OCI-LY1 (cell line): ENCODE results near the gene NCS1.

Source experiments
- H2AFZ ChIP-seq: fragments of 200-600 bp; sonication (generic), shearing (Covaris generic); 2 replicates; pipeline ENCODE4 v1.6.0; 2014; ENCODE audit warnings: antibody characterized with exemption, mild to moderate bottlenecking, low read length
- H3F3A ChIP-seq: fragments of 200-600 bp; sonication (generic), shearing (Covaris generic); 2 replicates; pipeline ENCODE4 v1.6.0; 2014; ENCODE audit warnings: mild to moderate bottlenecking, antibody characterized with exemption, low read length, moderate library complexity; ENCODE audit not compliant: insufficient read depth
- H3K27ac ChIP-seq: fragments of 200-600 bp; sonication (generic); 2 replicates; pipeline ENCODE4 v1.5.1; 2014; ENCODE audit warnings: low read length, mixed run types, mild to moderate bottlenecking, low read depth; ENCODE audit not compliant: poor library complexity, severe bottlenecking
- H3K27me3 ChIP-seq: fragments of 200-600 bp; sonication (generic); 2 replicates; pipeline ENCODE4 v1.6.0; 2014; ENCODE audit warnings: antibody characterized with exemption, mild to moderate bottlenecking, low read length, moderate library complexity; ENCODE audit not compliant: insufficient read depth
- H3K36me3 ChIP-seq: fragments of 200-600 bp; sonication (generic); 2 replicates; pipeline ENCODE4 v1.6.1; 2014; ENCODE audit warnings: mild to moderate bottlenecking, antibody characterized with exemption, low read length, moderate library complexity, mixed read lengths; ENCODE audit not compliant: insufficient read depth
- H3K4me1 ChIP-seq: fragments of 200-600 bp; sonication (generic); 2 replicates; pipeline ENCODE4 v1.5.1; 2014; ENCODE audit warnings: mild to moderate bottlenecking, low read length, moderate library complexity; ENCODE audit not compliant: insufficient read depth, severe bottlenecking
- H3K4me2 ChIP-seq: fragments of 200-600 bp; sonication (generic), shearing (Covaris generic); 2 replicates; pipeline ENCODE4 v1.6.1; 2014; ENCODE audit warnings: low read length
- H3K4me3 ChIP-seq: fragments of 200-600 bp; sonication (generic); 2 replicates; pipeline ENCODE4 v1.5.1; 2014; ENCODE audit warnings: low read length, low read depth, mild to moderate bottlenecking, mixed read lengths; ENCODE audit not compliant: poor library complexity, severe bottlenecking
- H3K79me2 ChIP-seq: fragments of 200-600 bp; shearing (Covaris generic); 2 replicates; pipeline ENCODE4 v1.6.1; 2016; ENCODE audit warnings: mixed run types, low read length, mixed read lengths; ENCODE audit not compliant: insufficient read depth
- H3K9ac ChIP-seq: fragments of 200-600 bp; sonication (generic), shearing (Covaris generic); 2 replicates; pipeline ENCODE4 v1.6.1; 2014; ENCODE audit warnings: mild to moderate bottlenecking, low read length, mixed read lengths
- H3K9me2 ChIP-seq: fragments of 200-600 bp; sonication (generic), shearing (Covaris generic); 2 replicates; pipeline ENCODE4 v1.6.1; 2014; ENCODE audit warnings: low read depth, mild to moderate bottlenecking, low read length, mixed read lengths
- H3K9me3 ChIP-seq: fragments of 200-600 bp; shearing (Covaris generic); 2 replicates; pipeline ENCODE4 v1.6.1; 2014; ENCODE audit warnings: low read length, mixed read lengths
- H4K20me1 ChIP-seq: fragments of 200-600 bp; sonication (generic), shearing (Covaris generic); 2 replicates; pipeline ENCODE4 v1.6.0; 2016; ENCODE audit warnings: mild to moderate bottlenecking, low read length; ENCODE audit not compliant: insufficient read depth
- CTCF ChIP-seq: fragments of 200-600 bp; sonication (generic), shearing (Covaris generic); IDR thresholded peaks from 2 replicates; pipeline ENCODE4 v1.5.1; 2017; ENCODE audit warnings: mild to moderate bottlenecking, antibody characterized with exemption, low read length, moderate library complexity, mixed read lengths
- EZH2 ChIP-seq: fragments of 200-600 bp; sonication (generic), shearing (Covaris generic); IDR thresholded peaks from 2 replicates; pipeline ENCODE4 v1.8.0; 2017; ENCODE audit warnings: borderline replicate concordance, mixed run types, mild to moderate bottlenecking, antibody characterized with exemption, low read length, moderate library complexity, mixed read lengths

NCS1 gene

GRCh38 chr9:130177898-130178805, 5.9 kb downstream of the NCS1 start:
- H4K20me1 ChIP-seq: no peaks in the 10 kb centered on the region
- H3K9me2 ChIP-seq: no peaks in the 10 kb centered on the region
- no peaks in the 10 kb centered on the region for H3K36me3 ChIP-seq
- H3K4me2 ChIP-seq: no peak overlapping the region
- H3K4me3 ChIP-seq: no peak overlapping the region
- H3K9ac ChIP-seq: no peak overlapping the region
- H2AFZ ChIP-seq: no peak overlapping the region
- H3K79me2 ChIP-seq: no peaks in the 10 kb centered on the region
- H3K4me1 ChIP-seq: no peaks in the 10 kb centered on the region
- H3K27me3 ChIP-seq: peaks cover 3% of the 10 kb centered on the region; the same call in 1 of the 2 replicates
- TF ChIP-seq CTCF: no peak
- no peak for TF ChIP-seq EZH2
- no peaks in the 10 kb centered on the region for H3K9me3 ChIP-seq
- no peak overlapping the region for H3K27ac ChIP-seq
- no peaks in the 10 kb centered on the region for H3F3A ChIP-seq

- no peak overlapping the region for H3K27ac ChIP-seq
- H3K9me3 ChIP-seq: no peaks in the 10 kb centered on the region
- H3K9ac ChIP-seq: no peak overlapping the region
- no peaks in the 10 kb centered on the region for H3K4me1 ChIP-seq
- no peaks in the 10 kb centered on the region for H3K36me3 ChIP-seq
- H2AFZ ChIP-seq: no peak overlapping the region
- H3K4me3 ChIP-seq: no peak overlapping the region
- H3K9me2 ChIP-seq: no peaks in the 10 kb centered on the region
- no peaks in the 10 kb centered on the region for H4K20me1 ChIP-seq
- H3K4me2 ChIP-seq: no peak overlapping the region
- peaks cover 3% of the 10 kb centered on the region; the same call in 1 of the 2 replicates for H3K27me3 ChIP-seq
- H3K79me2 ChIP-seq: no peaks in the 10 kb centered on the region
- TF ChIP-seq EZH2: no peak
- no peak for TF ChIP-seq CTCF
- no peaks in the 10 kb centered on the region for H3F3A ChIP-seq
These were observed 7.2 kb downstream of the NCS1 start for GRCh38 chr9:130179331-130179907.

- H3K4me1 ChIP-seq: no peaks in the 10 kb centered on the region
- no peak overlapping the region for H3K9ac ChIP-seq
- H3K9me2 ChIP-seq: no peaks in the 10 kb centered on the region
- no peaks in the 10 kb centered on the region for H3K79me2 ChIP-seq
- H3K27ac ChIP-seq: no peak overlapping the region
- H3K36me3 ChIP-seq: no peaks in the 10 kb centered on the region
- no peaks in the 10 kb centered on the region for H3F3A ChIP-seq
- no peak overlapping the region for H3K4me3 ChIP-seq
- H2AFZ ChIP-seq: no peak overlapping the region
- peaks cover 3% of the 10 kb centered on the region; the same call in 1 of the 2 replicates for H3K27me3 ChIP-seq
- TF ChIP-seq EZH2 (no peak), CTCF (no peak)
- H3K4me2 ChIP-seq: no peak overlapping the region
- no peaks in the 10 kb centered on the region for H3K9me3 ChIP-seq
- no peaks in the 10 kb centered on the region for H4K20me1 ChIP-seq
These were observed 8.3 kb downstream of the NCS1 start for GRCh38 chr9:130180516-130180915.
